H9 (cell line): ENCODE measurements around the gene FXYD2. TPM values are rescaled to one million over a fixed set of nuclear protein-coding genes. Genes with fewer than 3 reads are reported as not detected.

ENCODE experiments used
- DNase-seq: peaks from one replicate; pipeline ENCODE4 v3.0.0-alpha.2; 2017
- H2AFZ ChIP-seq: one replicate; pipeline ENCODE4 v1.6.1; 2013; ENCODE audit warnings: mild to moderate bottlenecking, low read length, control low read depth, moderate library complexity
- H2AK5ac ChIP-seq: 2 replicates; pipeline ENCODE4 v1.6.1; 2013; ENCODE audit warnings: low read length, control low read depth, mixed read lengths; ENCODE audit not compliant: insufficient read length
- H2BK120ac ChIP-seq: one replicate; pipeline ENCODE4 v1.6.1; 2013; ENCODE audit warnings: low read depth, mild to moderate bottlenecking, low read length, control low read depth, inconsistent platforms; ENCODE audit not compliant: poor library complexity, severe bottlenecking
- H2BK12ac ChIP-seq: 2 replicates; pipeline ENCODE4 v1.6.1; 2013; ENCODE audit warnings: low read length, control low read depth, mixed read lengths, low read depth; ENCODE audit not compliant: insufficient read length
- H2BK15ac ChIP-seq: 2 replicates; pipeline ENCODE4 v1.6.1; 2013; ENCODE audit warnings: low read depth, low read length, control low read depth
- H2BK20ac ChIP-seq: one replicate; pipeline ENCODE4 v1.6.1; 2013; ENCODE audit warnings: low read depth, mild to moderate bottlenecking, low read length, control low read depth, inconsistent platforms; ENCODE audit not compliant: poor library complexity, severe bottlenecking
- H2BK5ac ChIP-seq: 2 replicates; pipeline ENCODE4 v1.6.1; 2013; ENCODE audit warnings: low read length, control low read depth, mixed read lengths; ENCODE audit not compliant: insufficient read length
- H3K14ac ChIP-seq: 2 replicates; pipeline ENCODE4 v1.6.1; 2013; ENCODE audit warnings: low read length, control low read depth; ENCODE audit not compliant: insufficient read depth
- H3K18ac ChIP-seq: 2 replicates; pipeline ENCODE4 v1.6.1; 2013; ENCODE audit warnings: low read depth, mild to moderate bottlenecking, mixed read lengths, low read length, control low read depth; ENCODE audit not compliant: insufficient read length
- H3K23ac ChIP-seq: 2 replicates; pipeline ENCODE4 v1.6.1; 2013; ENCODE audit warnings: low read length, control low read depth, mixed read lengths, low read depth; ENCODE audit not compliant: insufficient read length
- H3K23me2 ChIP-seq: 2 replicates; pipeline ENCODE4 v1.6.1; 2013; ENCODE audit warnings: low read depth, mild to moderate bottlenecking, mixed read lengths, low read length, control low read depth; ENCODE audit not compliant: insufficient read length, poor library complexity, severe bottlenecking
- H3K27ac ChIP-seq: 2 replicates; pipeline ENCODE4 v1.5.1; 2013; ENCODE audit warnings: low read length, control low read depth, mixed read lengths, low read depth; ENCODE audit not compliant: insufficient read length
- H3K27me3 ChIP-seq: 2 replicates; pipeline ENCODE4 v1.6.1; 2013; ENCODE audit warnings: low read length, control low read depth, inconsistent platforms; ENCODE audit not compliant: insufficient read depth
- H3K4ac ChIP-seq: 2 replicates; pipeline ENCODE4 v1.6.1; 2013; ENCODE audit warnings: low read depth, mild to moderate bottlenecking, control low read depth, inconsistent platforms, low read length, moderate library complexity
- H3K4me1 ChIP-seq: 2 replicates; pipeline ENCODE4 v1.6.1; 2013; ENCODE audit warnings: low read length, control low read depth, inconsistent platforms; ENCODE audit not compliant: insufficient read depth
- H3K4me2 ChIP-seq: 2 replicates; pipeline ENCODE4 v1.6.1; 2013; ENCODE audit warnings: low read length, control low read depth, mixed read lengths; ENCODE audit not compliant: insufficient read length, insufficient read depth
- H3K56ac ChIP-seq: 2 replicates; pipeline ENCODE4 v1.6.1; 2013; ENCODE audit warnings: low read depth, mild to moderate bottlenecking, mixed read lengths, low read length, control low read depth; ENCODE audit not compliant: insufficient read length
- H3K79me1 ChIP-seq: 2 replicates; pipeline ENCODE4 v1.6.1; 2013; ENCODE audit warnings: low read depth, mild to moderate bottlenecking, moderate library complexity, low read length, control low read depth, inconsistent platforms; ENCODE audit not compliant: insufficient read depth, poor library complexity, severe bottlenecking
- H3K79me2 ChIP-seq: 2 replicates; pipeline ENCODE4 v1.6.1; 2013; ENCODE audit warnings: low read length, control low read depth, inconsistent platforms; ENCODE audit not compliant: insufficient read depth
- H3K9ac ChIP-seq: 2 replicates; pipeline ENCODE4 v1.6.1; 2013; ENCODE audit warnings: low read length, control low read depth, mixed read lengths; ENCODE audit not compliant: insufficient read length; ENCODE audit errors: extremely low read depth
- H3K9me3 ChIP-seq: one replicate; pipeline ENCODE4 v1.6.1; 2013; ENCODE audit warnings: low read depth, low read length, inconsistent platforms; ENCODE audit not compliant: control insufficient read depth
- H3T11ph ChIP-seq: one replicate; pipeline ENCODE4 v1.6.1; 2013; ENCODE audit warnings: mild to moderate bottlenecking, low read length, control low read depth, inconsistent platforms
- H4K20me1 ChIP-seq: one replicate; pipeline ENCODE4 v1.6.1; 2013; ENCODE audit not compliant: control insufficient read depth, insufficient read length, insufficient read depth
- H4K5ac ChIP-seq: 2 replicates; pipeline ENCODE4 v1.6.1; 2013; ENCODE audit warnings: low read depth, mild to moderate bottlenecking, mixed read lengths, low read length, control low read depth; ENCODE audit not compliant: insufficient read length
- H4K8ac ChIP-seq: replicated peaks from 2 replicates; pipeline ENCODE4 v1.6.1; 2013; ENCODE audit warnings: low read length, control low read depth, mixed read lengths, low read depth; ENCODE audit not compliant: insufficient read length
- H4K91ac ChIP-seq: 2 replicates; pipeline ENCODE4 v1.6.1; 2013; ENCODE audit warnings: low read depth, mild to moderate bottlenecking, moderate library complexity, mixed read lengths, low read length, control low read depth; ENCODE audit not compliant: insufficient read length
- H3K27ac Mint-ChIP-seq, 3 experiments: 2 replicates in 2 of 3; 3 replicates in 1 of 3; pipeline ENCODE4 v1.8.0; 2020 to 2021; ENCODE audit warnings: mixed read lengths in 3 of 3, mild to moderate bottlenecking in 1 of 3, moderate library complexity in 1 of 3
- H3K27me3 Mint-ChIP-seq: 2 replicates; pipeline ENCODE4 v1.8.0; 2021; ENCODE audit warnings: low read depth, mild to moderate bottlenecking, moderate library complexity, mixed read lengths
- H3K36me3 Mint-ChIP-seq, 3 experiments: 2 replicates in 2 of 3; 3 replicates in 1 of 3; pipeline ENCODE4 v1.8.0; 2020 to 2021; ENCODE audit warnings: low read depth in 3 of 3, mixed read lengths in 3 of 3; ENCODE audit not compliant: insufficient read depth in 1 of 3
- H3K4me1 Mint-ChIP-seq, 2 experiments: 2 replicates each; pipeline ENCODE4 v1.8.0; 2020; ENCODE audit warnings: mixed read lengths in 2 of 2
- H3K4me3 Mint-ChIP-seq, 2 experiments: 2 replicates in 1 of 2; 3 replicates in 1 of 2; pipeline ENCODE4 v1.8.0; 2020 to 2021; ENCODE audit warnings: mild to moderate bottlenecking in 2 of 2, mixed read lengths in 2 of 2, moderate library complexity in 1 of 2
- H3K9me3 Mint-ChIP-seq, 2 experiments: 2 replicates in 1 of 2; 3 replicates in 1 of 2; pipeline ENCODE4 v1.8.0; 2020; ENCODE audit warnings: mild to moderate bottlenecking in 2 of 2, mixed read lengths in 2 of 2, moderate library complexity in 1 of 2
- WGBS: extraction: QIAGEN DNeasy Blood & Tissue Kit; methylation state at CpG from one replicate; pipeline ENCODE4 v1.1.7; 2013; ENCODE audit warnings: missing lambda C conversion rate, low lambda C conversion rate, mixed read lengths; ENCODE audit not compliant: insufficient read length; ENCODE audit errors: extremely low coverage; 5-methylcytosine and 5-hydroxymethylcytosine counted together
- total RNA-seq: library from RNA; stranded (reverse); gene quantifications from 2 replicates; pipeline ENCODE4 v1.2.1, GENCODE V29; 2021
- TF ChIP-seq, protein P1 (sequence below): fragments of 200-600 bp; sonication (generic); conservative IDR thresholded peaks from 3 replicates; pipeline ENCODE4 v1.8.0; 2021; ENCODE audit warnings: antibody characterized with exemption, mild to moderate bottlenecking

Gene FXYD2
- total RNA-seq, 1 experiment from 2014 or later: 0.79 TPM

DNA sequence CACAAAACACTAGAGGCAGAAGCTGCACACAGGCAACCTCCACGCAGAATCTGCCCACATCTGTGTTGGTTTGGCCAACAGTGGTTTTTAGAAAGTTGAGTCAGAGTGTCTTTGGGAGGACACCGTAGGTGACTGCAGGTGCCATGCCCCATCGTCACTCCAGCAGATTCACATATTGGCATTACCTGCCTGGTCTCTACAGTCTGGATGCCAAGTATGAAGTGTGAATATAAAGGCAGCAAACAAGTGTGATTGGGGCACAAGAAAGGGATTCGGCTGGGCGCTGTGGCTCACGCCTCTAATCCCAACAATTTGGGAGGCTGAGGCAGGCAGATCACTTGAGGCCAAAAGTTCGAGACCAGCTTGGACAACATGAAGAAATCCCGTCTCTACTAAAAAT is 11.0 kb upstream of the FXYD2 start:
- Histone ChIP-seq H4K5ac (no peak overlapping the region), H3K4me2 (no peak overlapping the region), H2AK5ac (no peak overlapping the region), H3K9me3 (no peaks in the 10 kb centered on the region), H3K18ac (no peak overlapping the region), H3T11ph (no peak overlapping the region), H3K9ac (no peak overlapping the region), H2BK15ac (no peak overlapping the region), H3K23me2 (no peaks in the 10 kb centered on the region), H4K91ac (no peak overlapping the region), H3K79me1 (no peaks in the 10 kb centered on the region), H3K79me2 (no peaks in the 10 kb centered on the region), H3K56ac (no peak overlapping the region), H3K27ac (no peak overlapping the region), H2BK12ac (no peak overlapping the region), H2BK120ac (no peak overlapping the region), H2BK5ac (no peak overlapping the region), H3K14ac (no peak overlapping the region), H3K4me1 (no peaks in the 10 kb centered on the region), H2BK20ac (no peak overlapping the region), H3K4ac (no peak overlapping the region), H3K27me3 (no peaks in the 10 kb centered on the region), H4K8ac (no peak overlapping the region), H3K23ac (no peak overlapping the region), H4K20me1 (peaks cover 2% of the 10 kb centered on the region), H2AFZ (no peak overlapping the region)
- Mint-ChIP-seq H3K4me3 (no peak overlapping the region), H3K27me3 (peaks cover 3% of the 10 kb centered on the region), H3K4me1 (peaks cover 29 to 32% of the 10 kb centered on the region in 2 experiments), H3K36me3 (peaks cover 0 to 10% (median 0%) of the 10 kb centered on the region in 3 experiments; a peak in 2 of 7 replicates), H3K27ac (no peak overlapping the region), H3K9me3 (no peaks in the 10 kb centered on the region)
- peak; percentile 12 for DNase-seq
- TF ChIP-seq, protein P1, sequence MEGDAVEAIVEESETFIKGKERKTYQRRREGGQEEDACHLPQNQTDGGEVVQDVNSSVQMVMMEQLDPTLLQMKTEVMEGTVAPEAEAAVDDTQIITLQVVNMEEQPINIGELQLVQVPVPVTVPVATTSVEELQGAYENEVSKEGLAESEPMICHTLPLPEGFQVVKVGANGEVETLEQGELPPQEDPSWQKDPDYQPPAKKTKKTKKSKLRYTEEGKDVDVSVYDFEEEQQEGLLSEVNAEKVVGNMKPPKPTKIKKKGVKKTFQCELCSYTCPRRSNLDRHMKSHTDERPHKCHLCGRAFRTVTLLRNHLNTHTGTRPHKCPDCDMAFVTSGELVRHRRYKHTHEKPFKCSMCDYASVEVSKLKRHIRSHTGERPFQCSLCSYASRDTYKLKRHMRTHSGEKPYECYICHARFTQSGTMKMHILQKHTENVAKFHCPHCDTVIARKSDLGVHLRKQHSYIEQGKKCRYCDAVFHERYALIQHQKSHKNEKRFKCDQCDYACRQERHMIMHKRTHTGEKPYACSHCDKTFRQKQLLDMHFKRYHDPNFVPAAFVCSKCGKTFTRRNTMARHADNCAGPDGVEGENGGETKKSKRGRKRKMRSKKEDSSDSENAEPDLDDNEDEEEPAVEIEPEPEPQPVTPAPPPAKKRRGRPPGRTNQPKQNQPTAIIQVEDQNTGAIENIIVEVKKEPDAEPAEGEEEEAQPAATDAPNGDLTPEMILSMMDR: no peak
- WGBS: no CpG with 5 or more reads among the region's 8 CpGs
